ENCODE results near the gene GPR143.
"Not testable (repeated sequence)": the region's sequence is repeated elsewhere in the genome, so short reads cannot be mapped to it uniquely, and the experiment has no call there.

The GPR143 gene
- total RNA-seq: 0 reads per million in 3 donors

DNA sequence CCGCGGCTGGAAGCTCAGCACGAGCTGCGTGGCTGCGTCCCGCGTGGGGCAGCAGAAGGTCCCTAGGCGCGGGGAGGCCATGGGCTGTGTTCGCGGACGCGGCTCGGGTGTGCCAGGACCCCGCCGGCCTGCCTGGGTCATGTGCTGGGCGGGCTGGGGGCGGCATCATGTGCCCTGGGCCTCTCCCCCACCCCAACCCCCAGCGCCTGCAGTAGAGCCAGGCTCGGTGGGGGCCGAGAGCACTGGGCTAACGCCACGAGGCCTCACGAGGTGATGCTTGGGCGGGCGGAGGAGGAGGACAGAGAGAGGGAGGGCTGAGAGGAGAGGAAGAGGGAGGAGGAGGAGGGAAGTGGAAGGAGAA, at the start of gene GPR143:
TSS of gene GPR143 (minus strand) at position 111 of the 361 bp plus-strand sequence. CDS start at position 81, 30 bp downstream.
- Histone ChIP-seq H3K4me3 (ENCODE audit: insufficient read depth, low read depth, low read length, poor library complexity, severe bottlenecking) (no peak within 1 kb of the TSS), H3K9me3 (ENCODE audit: control insufficient read depth, low read length) (no peaks in the 10 kb centered on the region), H3K27ac (ENCODE audit: insufficient read depth, low read length, poor library complexity, severe bottlenecking) (no peak within 1 kb of the TSS), H3K27me3 (replicated peaks; ENCODE audit: control insufficient read depth, insufficient read depth, low read length, poor library complexity, severe bottlenecking) (no peaks in the 10 kb centered on the region), H3K4me1 (ENCODE audit: control insufficient read depth, insufficient read depth, low read length, poor library complexity, severe bottlenecking) (no peaks in the 10 kb centered on the region), H3K36me3 (ENCODE audit: control insufficient read depth, insufficient read depth, low read length) (no peaks in the 10 kb centered on the region)
- no peak for DNase-seq

DNA sequence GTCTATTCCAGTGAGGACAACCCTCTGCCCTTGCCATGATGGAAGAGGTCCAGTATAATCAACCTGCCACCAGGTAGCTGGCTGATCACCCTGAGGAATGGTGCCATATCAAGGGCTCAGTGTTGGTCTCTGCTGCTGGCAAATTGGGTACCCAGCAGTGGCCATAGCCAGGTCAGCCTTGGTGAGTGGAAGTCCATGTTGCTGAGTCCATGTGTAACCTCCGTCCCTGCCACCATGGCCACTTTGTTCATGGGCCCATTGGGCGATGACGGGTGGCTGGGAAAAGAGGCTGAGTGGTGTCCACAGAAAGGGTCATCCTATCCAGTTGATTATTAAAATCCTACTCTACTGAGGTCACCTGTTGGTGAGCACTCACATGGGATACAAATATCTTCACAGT, 45.4 kb upstream of the GPR143 start:
- H3K36me3 ChIP-seq (ENCODE audit: control insufficient read depth, insufficient read depth, low read length); H3K9me3 ChIP-seq (ENCODE audit: control insufficient read depth, low read length); DNase-seq; H3K4me3 ChIP-seq (ENCODE audit: insufficient read depth, low read depth, low read length, poor library complexity, severe bottlenecking); H3K27me3 ChIP-seq (replicated peaks; ENCODE audit: control insufficient read depth, insufficient read depth, low read length, poor library complexity, severe bottlenecking); H3K4me1 ChIP-seq (ENCODE audit: control insufficient read depth, insufficient read depth, low read length, poor library complexity, severe bottlenecking); H3K27ac ChIP-seq (ENCODE audit: insufficient read depth, low read length, poor library complexity, severe bottlenecking): not testable (repeated sequence)

DNA sequence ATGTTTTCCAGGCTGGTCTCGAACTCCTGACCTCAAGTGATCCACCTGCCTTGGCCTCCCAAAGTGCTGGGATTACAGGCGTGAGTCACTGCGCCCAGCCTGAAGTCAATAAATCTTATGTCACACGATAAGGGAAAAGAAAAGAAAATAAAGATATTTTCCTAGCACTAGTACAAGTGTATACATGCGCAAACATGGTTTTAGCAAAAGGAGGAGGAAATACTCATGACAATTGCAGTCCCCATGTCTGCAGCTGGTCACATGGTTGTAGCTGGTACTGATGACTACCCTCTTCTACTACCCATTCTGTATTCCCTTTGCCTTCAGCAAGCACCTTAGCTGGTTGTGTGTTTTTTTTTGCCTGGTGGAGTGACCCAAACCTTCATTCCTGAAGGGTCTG, 44.2 kb upstream of the GPR143 start:
- H3K36me3 ChIP-seq (ENCODE audit: control insufficient read depth, insufficient read depth, low read length); H3K9me3 ChIP-seq (ENCODE audit: control insufficient read depth, low read length); H3K4me3 ChIP-seq (ENCODE audit: insufficient read depth, low read depth, low read length, poor library complexity, severe bottlenecking); H3K27me3 ChIP-seq (replicated peaks; ENCODE audit: control insufficient read depth, insufficient read depth, low read length, poor library complexity, severe bottlenecking); DNase-seq; H3K27ac ChIP-seq (ENCODE audit: insufficient read depth, low read length, poor library complexity, severe bottlenecking); H3K4me1 ChIP-seq (ENCODE audit: control insufficient read depth, insufficient read depth, low read length, poor library complexity, severe bottlenecking): not testable (repeated sequence)

DNA sequence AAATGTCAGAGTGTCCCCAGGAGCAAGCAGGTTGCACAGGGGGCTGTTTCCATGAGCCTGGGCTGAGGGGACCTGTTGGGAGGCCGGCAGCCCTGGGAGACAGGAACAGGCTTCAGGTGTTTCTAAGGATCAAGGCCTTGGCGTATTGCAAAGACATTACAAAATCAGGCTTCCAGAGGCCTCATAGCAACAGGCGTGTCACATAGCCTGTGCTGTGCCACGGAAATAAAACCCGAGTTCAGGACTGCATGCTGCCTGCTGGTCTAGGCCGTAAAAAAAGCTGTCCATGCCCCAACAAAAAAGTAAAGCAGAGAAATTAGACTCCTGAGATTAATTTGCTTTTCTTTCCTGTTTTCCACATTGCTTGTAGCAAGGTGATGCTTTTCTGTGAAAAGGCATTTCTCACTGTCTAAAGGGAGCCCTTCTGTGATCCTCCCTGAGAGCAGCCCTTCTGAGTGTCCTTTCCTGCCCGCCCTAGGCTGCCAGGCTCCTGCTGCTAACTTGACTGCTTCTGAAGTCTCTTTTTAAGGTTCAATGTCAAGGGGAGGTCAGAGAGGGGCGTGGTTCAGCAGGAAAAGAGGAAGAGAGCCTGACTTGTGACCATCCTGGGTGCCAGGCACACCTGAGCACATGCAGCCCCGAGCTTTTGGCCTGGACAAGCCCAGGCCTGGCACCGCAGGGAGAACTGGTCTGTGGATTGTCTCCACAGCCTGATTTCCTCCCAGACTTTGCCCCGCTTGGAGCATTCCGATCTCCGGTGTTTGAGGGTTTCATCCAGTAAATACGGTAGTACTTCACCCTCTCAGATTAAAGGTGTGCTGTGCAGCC, 41.9 kb upstream of the GPR143 start:
- Histone ChIP-seq H3K4me1 (ENCODE audit: control insufficient read depth, insufficient read depth, low read length, poor library complexity, severe bottlenecking) (no peaks in the 10 kb centered on the region), H3K9me3 (ENCODE audit: control insufficient read depth, low read length) (no peaks in the 10 kb centered on the region), H3K36me3 (ENCODE audit: control insufficient read depth, insufficient read depth, low read length) (no peaks in the 10 kb centered on the region), H3K27ac (ENCODE audit: insufficient read depth, low read length, poor library complexity, severe bottlenecking) (no peak overlapping the region), H3K4me3 (ENCODE audit: insufficient read depth, low read depth, low read length, poor library complexity, severe bottlenecking) (no peak overlapping the region), H3K27me3 (replicated peaks; ENCODE audit: control insufficient read depth, insufficient read depth, low read length, poor library complexity, severe bottlenecking) (no peaks in the 10 kb centered on the region)
- DNase-seq: no peak

DNA sequence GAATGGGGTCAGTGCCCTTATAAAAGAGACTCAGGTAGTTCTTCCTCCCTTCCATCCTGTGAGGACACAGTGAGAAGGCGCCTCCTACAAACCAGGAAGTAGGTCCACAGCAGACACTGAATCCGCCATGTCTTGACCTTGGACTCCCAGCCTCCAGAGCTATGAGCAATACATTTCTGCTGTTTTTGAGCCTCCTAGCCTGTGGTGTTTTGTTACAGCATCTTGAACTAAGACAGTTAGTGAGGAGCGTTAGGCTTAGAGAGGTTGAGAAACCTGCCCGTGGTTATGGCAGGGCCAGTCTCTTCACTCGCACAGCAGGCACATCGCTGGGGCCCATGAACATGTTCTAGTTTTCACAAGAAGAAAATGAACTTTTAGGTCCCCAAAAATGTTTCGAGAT, 40.3 kb upstream of the GPR143 start:
- H3K36me3 ChIP-seq (ENCODE audit: control insufficient read depth, insufficient read depth, low read length): no peaks in the 10 kb centered on the region
- no peak for DNase-seq

DNA sequence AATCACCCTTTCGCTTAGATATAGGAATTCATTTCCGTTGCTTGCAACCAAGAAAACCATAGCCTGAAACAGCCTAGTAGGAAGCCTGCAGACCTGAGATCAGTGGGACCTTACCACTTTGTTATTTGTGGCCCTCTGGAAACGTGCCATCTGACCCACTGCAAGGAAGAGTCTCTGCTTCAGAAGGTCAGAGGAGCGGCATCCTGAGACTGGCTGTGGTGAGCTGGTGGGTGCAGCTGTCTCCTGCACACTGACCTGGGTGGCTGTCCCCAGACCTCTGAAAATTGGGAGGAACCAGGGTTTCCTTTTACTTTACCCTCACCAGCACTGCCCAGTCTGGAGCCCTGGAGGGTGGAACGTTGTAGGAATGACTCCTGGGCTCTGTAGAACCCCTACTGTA, 38.8 kb upstream of the GPR143 start:
- Histone ChIP-seq H3K27me3 (replicated peaks; ENCODE audit: control insufficient read depth, insufficient read depth, low read length, poor library complexity, severe bottlenecking) (no peaks in the 10 kb centered on the region), H3K27ac (ENCODE audit: insufficient read depth, low read length, poor library complexity, severe bottlenecking) (no peak overlapping the region), H3K36me3 (ENCODE audit: control insufficient read depth, insufficient read depth, low read length) (no peaks in the 10 kb centered on the region), H3K9me3 (ENCODE audit: control insufficient read depth, low read length) (no peaks in the 10 kb centered on the region), H3K4me1 (ENCODE audit: control insufficient read depth, insufficient read depth, low read length, poor library complexity, severe bottlenecking) (no peaks in the 10 kb centered on the region), H3K4me3 (ENCODE audit: insufficient read depth, low read depth, low read length, poor library complexity, severe bottlenecking) (no peak overlapping the region)
- no peak for DNase-seq

More for the DNA sequence above, 40.3 kb upstream of the GPR143 start:
- Histone ChIP-seq H3K4me1 (ENCODE audit: control insufficient read depth, insufficient read depth, low read length, poor library complexity, severe bottlenecking) (no peaks in the 10 kb centered on the region), H3K9me3 (ENCODE audit: control insufficient read depth, low read length) (no peaks in the 10 kb centered on the region), H3K4me3 (ENCODE audit: insufficient read depth, low read depth, low read length, poor library complexity, severe bottlenecking) (no peak overlapping the region), H3K27ac (ENCODE audit: insufficient read depth, low read length, poor library complexity, severe bottlenecking) (no peak overlapping the region), H3K27me3 (replicated peaks; ENCODE audit: control insufficient read depth, insufficient read depth, low read length, poor library complexity, severe bottlenecking) (no peaks in the 10 kb centered on the region)

DNA sequence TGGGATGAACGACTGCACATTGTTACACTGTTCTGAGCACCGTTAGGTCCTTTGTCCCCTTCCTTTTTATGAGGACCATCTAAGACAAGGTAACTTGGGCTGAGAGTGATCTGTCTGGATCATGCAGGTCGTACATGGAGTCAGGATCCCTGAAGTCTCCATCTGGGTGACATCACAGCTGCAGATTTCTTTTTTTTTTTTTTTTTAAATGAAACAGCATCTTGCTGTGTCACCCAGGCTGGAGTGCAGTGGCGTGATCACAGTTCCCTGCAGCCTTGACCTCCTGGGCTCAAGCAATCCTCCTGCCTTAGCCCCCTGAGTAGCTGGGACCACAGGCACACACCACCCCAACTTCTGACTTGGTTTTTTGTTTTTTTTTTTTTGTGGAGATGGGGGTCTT, 37.1 kb upstream of the GPR143 start:
- H3K4me1 ChIP-seq (ENCODE audit: control insufficient read depth, insufficient read depth, low read length, poor library complexity, severe bottlenecking): no peaks in the 10 kb centered on the region
- no peak overlapping the region for H3K27ac ChIP-seq (ENCODE audit: insufficient read depth, low read length, poor library complexity, severe bottlenecking)
- no peaks in the 10 kb centered on the region for H3K27me3 ChIP-seq (replicated peaks; ENCODE audit: control insufficient read depth, insufficient read depth, low read length, poor library complexity, severe bottlenecking)
- H3K4me3 ChIP-seq (ENCODE audit: insufficient read depth, low read depth, low read length, poor library complexity, severe bottlenecking): no peak overlapping the region
- DNase-seq: no peak
- H3K36me3 ChIP-seq (ENCODE audit: control insufficient read depth, insufficient read depth, low read length): no peaks in the 10 kb centered on the region
- no peaks in the 10 kb centered on the region for H3K9me3 ChIP-seq (ENCODE audit: control insufficient read depth, low read length)

DNA sequence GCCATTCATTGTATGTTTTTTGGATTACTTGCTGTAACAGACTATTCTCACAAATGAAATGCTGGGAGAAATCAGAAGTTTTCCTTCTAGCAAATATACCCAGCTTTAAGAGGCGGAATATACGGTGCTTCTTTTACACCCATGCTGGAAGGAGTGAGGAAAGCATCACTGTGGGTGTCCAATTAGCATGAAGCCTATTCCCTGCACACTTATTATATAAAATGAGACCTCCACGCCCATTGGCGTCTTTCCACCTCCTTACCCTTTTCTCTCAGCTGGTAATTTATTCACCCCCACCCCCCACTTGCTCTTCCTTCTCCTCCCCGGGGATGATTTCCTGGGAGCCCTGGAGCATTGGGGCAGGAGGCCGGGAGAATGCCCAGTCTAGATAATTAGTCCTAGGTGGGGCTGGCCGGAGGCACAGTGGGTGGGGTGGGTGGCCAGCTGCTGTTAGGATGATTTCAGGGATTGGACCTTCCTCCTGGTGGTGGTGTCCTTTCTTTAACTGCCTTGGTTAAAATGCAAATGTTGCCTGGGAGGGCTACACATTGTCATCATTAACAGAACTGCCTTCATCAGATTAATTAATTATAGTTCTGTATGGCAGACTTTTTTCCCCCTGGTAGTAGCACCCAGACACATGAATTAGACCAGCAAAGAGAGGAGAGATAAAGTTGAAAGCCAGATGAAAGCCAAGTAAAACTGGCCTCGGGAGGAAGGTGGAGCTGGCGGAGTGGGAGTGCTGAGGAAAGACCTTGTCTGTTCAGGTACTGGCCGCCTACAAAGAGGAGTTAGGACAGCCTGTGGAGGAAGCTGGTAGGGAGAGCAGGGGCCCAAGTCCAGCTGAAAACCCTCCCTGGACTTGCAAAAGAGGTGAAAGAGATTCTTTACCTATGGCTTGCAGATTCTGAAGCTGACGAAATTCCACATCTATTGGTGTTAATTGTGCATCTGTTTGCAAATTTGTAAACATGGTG, 32.0 kb upstream of the GPR143 start:
- H3K27ac ChIP-seq (ENCODE audit: insufficient read depth, low read length, poor library complexity, severe bottlenecking): no peak overlapping the region
- DNase-seq: no peak
- H3K36me3 ChIP-seq (ENCODE audit: control insufficient read depth, insufficient read depth, low read length): no peaks in the 10 kb centered on the region
- no peaks in the 10 kb centered on the region for H3K27me3 ChIP-seq (replicated peaks; ENCODE audit: control insufficient read depth, insufficient read depth, low read length, poor library complexity, severe bottlenecking)
- no peaks in the 10 kb centered on the region for H3K4me1 ChIP-seq (ENCODE audit: control insufficient read depth, insufficient read depth, low read length, poor library complexity, severe bottlenecking)
- no peak overlapping the region for H3K4me3 ChIP-seq (ENCODE audit: insufficient read depth, low read depth, low read length, poor library complexity, severe bottlenecking)
- H3K9me3 ChIP-seq (ENCODE audit: control insufficient read depth, low read length): no peaks in the 10 kb centered on the region

DNA sequence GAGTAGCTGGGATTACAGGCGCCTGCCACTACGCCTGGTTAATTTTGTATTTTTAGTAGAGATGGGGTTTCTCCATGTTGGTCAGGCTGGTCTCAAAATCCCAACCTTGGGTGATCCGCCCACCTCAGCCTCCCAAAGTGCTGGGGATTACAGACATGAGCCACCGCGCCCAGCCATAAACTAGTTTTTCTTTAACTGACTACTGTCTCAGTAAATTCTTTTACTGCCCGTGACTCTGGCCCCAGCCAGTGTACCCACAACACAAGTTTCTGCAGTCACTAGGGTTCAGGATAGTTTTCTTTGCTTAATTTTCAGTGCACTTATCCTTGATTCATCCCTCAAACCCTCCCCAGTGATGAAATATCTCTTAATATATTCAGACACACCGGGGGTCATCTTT, 28.8 kb upstream of the GPR143 start:
- no peaks in the 10 kb centered on the region for H3K36me3 ChIP-seq (ENCODE audit: control insufficient read depth, insufficient read depth, low read length)
- no peak overlapping the region for H3K27ac ChIP-seq (ENCODE audit: insufficient read depth, low read length, poor library complexity, severe bottlenecking)
- H3K9me3 ChIP-seq (ENCODE audit: control insufficient read depth, low read length): no peaks in the 10 kb centered on the region
- no peaks in the 10 kb centered on the region for H3K27me3 ChIP-seq (replicated peaks; ENCODE audit: control insufficient read depth, insufficient read depth, low read length, poor library complexity, severe bottlenecking)
- H3K4me1 ChIP-seq (ENCODE audit: control insufficient read depth, insufficient read depth, low read length, poor library complexity, severe bottlenecking): no peaks in the 10 kb centered on the region
- no peak for DNase-seq
- no peak overlapping the region for H3K4me3 ChIP-seq (ENCODE audit: insufficient read depth, low read depth, low read length, poor library complexity, severe bottlenecking)

DNA sequence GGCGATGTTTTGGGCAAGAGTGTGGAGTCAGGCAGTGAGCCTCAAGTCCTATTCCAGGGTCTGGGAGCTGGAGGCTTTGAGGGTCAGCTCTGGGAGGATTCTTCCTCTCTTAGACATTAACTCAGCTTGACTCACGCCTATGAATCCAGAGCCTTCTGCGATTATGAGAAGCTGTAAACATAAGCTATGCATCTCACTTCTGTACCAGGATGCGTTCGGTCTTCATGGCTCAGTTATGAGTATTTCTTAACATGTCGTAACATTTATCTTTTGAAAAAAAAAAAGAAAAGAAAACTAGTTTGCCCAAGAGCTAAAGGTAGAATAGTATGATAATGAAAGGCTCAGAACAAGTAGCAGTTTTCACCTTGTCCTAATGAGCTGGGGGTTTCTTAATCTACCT, 25.2 kb upstream of the GPR143 start:
- DNase-seq: no peak
- Histone ChIP-seq H3K4me1 (ENCODE audit: control insufficient read depth, insufficient read depth, low read length, poor library complexity, severe bottlenecking) (no peaks in the 10 kb centered on the region), H3K27me3 (replicated peaks; ENCODE audit: control insufficient read depth, insufficient read depth, low read length, poor library complexity, severe bottlenecking) (no peaks in the 10 kb centered on the region), H3K4me3 (ENCODE audit: insufficient read depth, low read depth, low read length, poor library complexity, severe bottlenecking) (no peak overlapping the region), H3K9me3 (ENCODE audit: control insufficient read depth, low read length) (no peaks in the 10 kb centered on the region), H3K27ac (ENCODE audit: insufficient read depth, low read length, poor library complexity, severe bottlenecking) (no peak overlapping the region), H3K36me3 (ENCODE audit: control insufficient read depth, insufficient read depth, low read length) (no peaks in the 10 kb centered on the region)

Data from effector memory CD4-positive, alpha-beta T cell (primary cell).